Mucosa of gallbladder (tissue), 1 donor: Measurements from ENCODE around the gene KCNC1. TPM values are rescaled to one million over a fixed set of nuclear protein-coding genes. Genes with fewer than 3 reads are reported as not detected.

Experiments used
- DNase-seq: peaks from one replicate; pipeline ENCODE4 v3.0.0-alpha.2; 2020; ENCODE audit warnings: low spot score
- total RNA-seq: library from RNA; stranded (reverse); gene quantifications from one replicate; pipeline ENCODE4 v1.2.1, GENCODE V29; 2021
- donor health status: DM: no; HTN: no; CAD: no.

KCNC1 gene
- total RNA-seq, 1 donor from 2014 or later, result not detected

- no peak for DNase-seq
Observed at GRCh38 chr11:17714870-17715269, 19.7 kb upstream of the KCNC1 start.

GRCh38 chr11:17716807-17717206 lies 17.8 kb upstream of the KCNC1 start:
- DNase-seq, result no peak

- no peak for DNase-seq
Observed at GRCh38 chr11:17718015-17718414, 16.6 kb upstream of the KCNC1 start.

- DNase-seq, result no peak
Observed at GRCh38 chr11:17718510-17718962, 16.0 kb upstream of the KCNC1 start.

GRCh38 chr11:17719028-17719937 lies 15.3 kb upstream of the KCNC1 start, which contains the start of gene MYOD1:
MYOD1 (plus strand) TSS chr11:17719571; CDS start chr11:17719783, 212 bp downstream.
- no peak for DNase-seq

- DNase-seq, result no peak
Observed at GRCh38 chr11:17719938-17720795, 14.4 kb upstream of the KCNC1 start.

GRCh38 chr11:17720796-17721171 lies 13.8 kb upstream of the KCNC1 start:
- no peak for DNase-seq

- no peak for DNase-seq
Observed at GRCh38 chr11:17721242-17721999, 13.2 kb upstream of the KCNC1 start.

- no peak for DNase-seq
Observed at GRCh38 chr11:17722000-17722643, 12.5 kb upstream of the KCNC1 start.

- no peak for DNase-seq
Observed at GRCh38 chr11:17724020-17724908, 10.3 kb upstream of the KCNC1 start.

GRCh38 chr11:17725174-17725573 lies 9.4 kb upstream of the KCNC1 start:
- no peak for DNase-seq

- DNase-seq, result no peak
Observed at GRCh38 chr11:17730137-17730536, 4.4 kb upstream of the KCNC1 start.

GRCh38 chr11:17730608-17731462 lies 3.7 kb upstream of the KCNC1 start:
- DNase-seq, result peak; percentile 81

GRCh38 chr11:17733261-17733660 lies 1.3 kb upstream of the KCNC1 start:
- no peak for DNase-seq

- peak; percentile 67 for DNase-seq
Observed at GRCh38 chr11:17734986-17735817, 621 bp downstream of the KCNC1 start.

GRCh38 chr11:17735818-17736578 lies 1.4 kb downstream of the KCNC1 start:
- DNase-seq, result no peak

GRCh38 chr11:17736579-17736893 lies 2.0 kb downstream of the KCNC1 start:
- no peak for DNase-seq
